H1 (cell line): ENCODE data around the gene TPH2. TPM values are rescaled to one million over a fixed set of nuclear protein-coding genes. Genes with fewer than 3 reads are reported as not detected.

Experiments used
- CTCF ChIA-PET: fragments of 300-600 bp; sonication (Branson Sonifier 250); formaldehyde crosslinking; loops from one replicate; lab custom pipeline; 2021; ENCODE audit not compliant: partially characterized antibody; lab: Charles Lee
- POLR2A ChIA-PET: fragments of 300-600 bp; sonication (Branson Sonifier 250); formaldehyde crosslinking; loops from one replicate; lab custom pipeline; 2021; ENCODE audit warnings: inconsistent platforms; ENCODE audit not compliant: partially characterized antibody; lab: Charles Lee
- DNase-seq, 2 experiments: peaks; one replicate each; pipeline versions ENCODE4 v3.0.0 to v3.0.0-alpha.2; 2010 to 2022; ENCODE audit warnings: low spot score in 2 of 2, low read depth in 1 of 2, mixed read lengths in 1 of 2
- FAIRE-seq: peaks from 2 replicates; lab custom pipeline; 2011; peaks lifted over from hg19 to GRCh38; lab: Jason Lieb, UNC
- H2AFZ ChIP-seq: 2 replicates; pipeline ENCODE4 v1.8.1; 2012; ENCODE audit warnings: low read length, inconsistent platforms
- H2AK5ac ChIP-seq: 2 replicates; pipeline ENCODE4 v1.6.1; 2013; ENCODE audit warnings: low read depth, low read length
- H2BK120ac ChIP-seq: replicated peaks from 2 replicates; pipeline ENCODE3; 2013; ENCODE audit warnings: low read depth, low read length, inconsistent platforms
- H2BK12ac ChIP-seq: 2 replicates; pipeline ENCODE4 v1.6.1; 2013; ENCODE audit warnings: low read depth, low read length
- H2BK15ac ChIP-seq: 2 replicates; pipeline ENCODE4 v1.6.1; 2013; ENCODE audit warnings: low read length
- H2BK20ac ChIP-seq: 2 replicates; pipeline ENCODE4 v1.6.1; 2013; ENCODE audit warnings: low read length
- H2BK5ac ChIP-seq: 2 replicates; pipeline ENCODE4 v1.6.1; 2013; ENCODE audit warnings: low read depth, low read length
- H3K14ac ChIP-seq: 2 replicates; pipeline ENCODE4 v1.6.1; 2013; ENCODE audit warnings: inconsistent platforms; ENCODE audit not compliant: insufficient read length
- H3K18ac ChIP-seq: 2 replicates; pipeline ENCODE4 v1.6.1; 2013; ENCODE audit warnings: low read length; ENCODE audit errors: extremely low read depth
- H3K23ac ChIP-seq: 2 replicates; pipeline ENCODE4 v1.6.1; 2013; ENCODE audit warnings: inconsistent platforms; ENCODE audit not compliant: insufficient read length
- H3K23me2 ChIP-seq: 2 replicates; pipeline ENCODE4 v1.6.1; 2013; ENCODE audit warnings: low read depth, low read length
- H3K27ac ChIP-seq: 2 replicates; pipeline ENCODE4 v1.6.1; 2011; ENCODE audit warnings: low read depth, low read length, inconsistent platforms
- H3K27me3 ChIP-seq, 4 experiments: replicated peaks in 1 of 4; 1 replicate in 1 of 4; 2 replicates in 3 of 4; pipeline versions ENCODE4 v1.6.1 to v1.8.1; 2011 to 2013; ENCODE audit warnings: low read length in 3 of 4, mild to moderate bottlenecking in 3 of 4, inconsistent platforms in 2 of 4, mixed read lengths in 2 of 4, moderate library complexity in 1 of 4; ENCODE audit not compliant: control insufficient read depth in 3 of 4, insufficient read depth in 3 of 4; ENCODE audit errors: extremely low read depth in 1 of 4
- H3K36me3 ChIP-seq, 4 experiments: 2 replicates each; pipeline versions ENCODE4 v1.6.1 to v1.8.1; 2011 to 2013; ENCODE audit warnings: mild to moderate bottlenecking in 4 of 4, low read length in 3 of 4, moderate library complexity in 2 of 4, control low read depth in 1 of 4, inconsistent platforms in 1 of 4; ENCODE audit not compliant: insufficient read depth in 4 of 4, control insufficient read depth in 2 of 4
- H3K4ac ChIP-seq: replicated peaks from 2 replicates; pipeline ENCODE3; 2013; ENCODE audit warnings: low read length, low read depth, mixed read lengths, inconsistent platforms; ENCODE audit not compliant: insufficient read length
- H3K4me1 ChIP-seq, 4 experiments: replicated peaks in 1 of 4; 1 replicate in 1 of 4; 2 replicates in 3 of 4; pipeline versions ENCODE4 v1.6.1 to v1.8.1; 2011 to 2013; ENCODE audit warnings: low read length in 3 of 4, inconsistent platforms in 2 of 4, mixed read lengths in 1 of 4; ENCODE audit not compliant: insufficient read depth in 4 of 4, control insufficient read depth in 3 of 4
- H3K4me2 ChIP-seq, 2 experiments: 2 replicates each; pipeline versions ENCODE4 v1.6.1 to v1.8.1; 2011 to 2013; ENCODE audit warnings: low read depth in 2 of 2, low read length in 2 of 2, control low read depth in 1 of 2, inconsistent platforms in 1 of 2, mild to moderate bottlenecking in 1 of 2; ENCODE audit not compliant: insufficient read depth in 1 of 2
- H3K4me3 ChIP-seq, 4 experiments: fragments of 200-600, 300-600 bp in 1 of 4; sonication (generic), shearing (Covaris generic), sonication (Bioruptor Twin) in 1 of 4; 2 replicates each; pipeline versions ENCODE4 v1.5.1 to v1.8.1; 2011 to 2016; ENCODE audit warnings: low read length in 4 of 4, low read depth in 3 of 4, control low read depth in 2 of 4, inconsistent platforms in 2 of 4, mild to moderate bottlenecking in 2 of 4, mixed read lengths in 1 of 4, moderate library complexity in 1 of 4; ENCODE audit not compliant: insufficient read depth in 2 of 4; ENCODE audit errors: extremely low read depth in 1 of 4
- H3K56ac ChIP-seq: replicated peaks from 2 replicates; pipeline ENCODE3; 2013; ENCODE audit warnings: low read depth, mild to moderate bottlenecking, mixed read lengths, low read length, inconsistent platforms; ENCODE audit not compliant: insufficient read length
- H3K79me1 ChIP-seq: 2 replicates; pipeline ENCODE4 v1.6.1; 2013; ENCODE audit warnings: low read depth, low read length, control low read depth
- H3K79me2 ChIP-seq, 2 experiments: 2 replicates each; pipeline versions ENCODE4 v1.6.1 to v1.8.1; 2012 to 2013; ENCODE audit warnings: low read length in 2 of 2, mild to moderate bottlenecking in 2 of 2, inconsistent platforms in 1 of 2; ENCODE audit not compliant: insufficient read depth in 2 of 2, control insufficient read depth in 1 of 2
- H3K9ac ChIP-seq, 4 experiments: replicated peaks in 1 of 4; 1 replicate in 1 of 4; 2 replicates in 3 of 4; pipeline versions ENCODE4 v1.6.1 to v1.8.1; 2011 to 2013; ENCODE audit warnings: low read depth in 3 of 4, low read length in 3 of 4, control low read depth in 2 of 4, mild to moderate bottlenecking in 2 of 4, moderate library complexity in 2 of 4, inconsistent platforms in 1 of 4; ENCODE audit errors: extremely low read depth in 1 of 4
- H3K9me3 ChIP-seq, 2 experiments: 2 replicates each; pipeline versions ENCODE4 v1.6.1 to v1.8.1; 2012 to 2013; ENCODE audit warnings: mild to moderate bottlenecking in 2 of 2, moderate library complexity in 2 of 2, control low read depth in 1 of 2, inconsistent platforms in 1 of 2, low read depth in 1 of 2, low read length in 1 of 2, mixed read lengths in 1 of 2; ENCODE audit not compliant: insufficient read depth in 2 of 2
- H4K20me1 ChIP-seq, 2 experiments: replicated peaks in 1 of 2; 2 replicates each; pipeline versions ENCODE3 to v1.8.1; 2011 to 2013; ENCODE audit warnings: inconsistent platforms in 2 of 2, low read length in 2 of 2, mild to moderate bottlenecking in 1 of 2; ENCODE audit not compliant: insufficient read depth in 2 of 2, control insufficient read depth in 1 of 2
- H4K5ac ChIP-seq: 2 replicates; pipeline ENCODE4 v1.6.1; 2013; ENCODE audit warnings: low read length, low read depth, mixed read lengths, inconsistent platforms; ENCODE audit not compliant: insufficient read length
- H4K8ac ChIP-seq: 2 replicates; pipeline ENCODE4 v1.8.0; 2013; ENCODE audit warnings: mild to moderate bottlenecking, moderate library complexity, low read length, inconsistent platforms; ENCODE audit not compliant: insufficient read depth; ENCODE audit errors: extremely low read depth
- H4K91ac ChIP-seq: replicated peaks from 2 replicates; pipeline ENCODE3; 2013; ENCODE audit warnings: low read length, mixed read lengths, inconsistent platforms; ENCODE audit not compliant: insufficient read length
- SIX5 ChIP-seq: IDR thresholded peaks from 2 replicates; pipeline ENCODE4 v1.6.1; 2011; ENCODE audit warnings: mild to moderate bottlenecking, low read depth, low read length
- WGBS, 2 experiments: shearing (Covaris generic) in 1 of 2; methylation state at CpG; one replicate each; pipeline versions ENCODE4 v1.1.6 to v1.1.7; 2013 to 2015; ENCODE audit warnings: low lambda C conversion rate in 2 of 2, mixed read lengths in 2 of 2, inconsistent platforms in 1 of 2, low coverage in 1 of 2, missing lambda C conversion rate in 1 of 2; ENCODE audit not compliant: insufficient replicate concordance in 2 of 2, insufficient coverage in 1 of 2, insufficient read length in 1 of 2; ENCODE audit errors: extremely low coverage in 1 of 2, missing lambda C conversion rate in 1 of 2; 5-methylcytosine and 5-hydroxymethylcytosine counted together
- polyA plus RNA-seq, 7 experiments: library from polyadenylated mRNA; depleted of rRNA in 3 of 7; stranded (reverse) in 5 of 7; unstranded in 2 of 7; fragments of >200 nt in 5 of 7; fragments of 200-250 nt in 2 of 7; gene quantifications; 1 replicate in 5 of 7; 2 replicates in 1 of 7; 4 replicates in 1 of 7; pipeline versions ENCODE4 v1.2.1 to v1.2.3, GENCODE V29; 2011 to 2013; ENCODE audit warnings: missing spikeins in 2 of 7, mixed read lengths in 2 of 7
- total RNA-seq: library from RNA; stranded (reverse); fragmentation: NEBNext Ultra II Directional; extraction: Animal tissue kit (Norgen Biotek cat#: 25700); gene quantifications from 2 replicates; pipeline ENCODE4 v1.2.1, GENCODE V29; 2021
- TF ChIP-seq, protein P1 (sequence below): IDR thresholded peaks from 2 replicates; pipeline ENCODE4 v1.6.1; 2012; ENCODE audit warnings: inconsistent platforms

Gene TPH2
- total and polyA plus RNA-seq, 2 of the 8 experiments (the other 6 are each of a cell fraction or from before 2014, with no cell fraction given): 0.57 to 1.1 TPM

DNA sequence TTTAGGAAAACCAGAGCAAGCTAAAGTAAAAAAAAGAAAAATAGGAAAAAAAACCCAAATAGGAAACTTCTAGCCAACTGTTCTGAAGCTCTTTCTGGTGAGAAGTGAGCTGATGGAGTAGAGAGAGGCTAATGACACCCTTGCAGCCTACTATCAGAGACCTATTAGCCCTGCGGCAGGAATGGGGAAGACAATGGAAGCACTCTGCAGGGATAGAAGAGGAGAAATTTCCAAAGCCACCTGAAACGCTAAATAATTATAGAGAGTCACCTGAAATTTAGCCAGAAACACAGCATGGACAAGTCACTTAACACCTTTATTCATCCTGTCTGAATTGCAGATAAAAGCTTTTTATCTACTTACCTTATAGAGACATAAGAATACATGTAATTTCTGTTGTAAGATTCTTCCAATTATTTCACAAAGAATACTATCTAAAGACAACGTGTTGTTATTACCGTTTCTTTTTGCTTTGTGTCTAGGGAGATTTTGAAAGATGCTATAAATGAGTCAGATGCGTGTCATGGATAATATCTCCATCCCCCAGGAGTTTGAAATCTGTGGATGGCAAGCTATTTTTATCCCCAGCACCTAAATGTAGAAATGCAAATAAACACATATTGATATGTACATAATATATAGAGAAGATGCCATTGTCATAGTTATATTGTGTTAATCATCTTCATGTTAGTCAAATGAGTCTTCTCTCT is 138.6 kb downstream of the TPH2 start:
- CTCF ChIA-PET: interaction anchor here (0.5 to 1.2 kb wide), 5 partner anchors 14 to 856 kb away, joined by 3 to 7 read pairs (median 3); no protein-coding TSS in a partner anchor
- H2BK5ac ChIP-seq: no peak overlapping the region
- no peaks in the 10 kb centered on the region for H3K79me2 ChIP-seq
- no peaks in the 10 kb centered on the region for H3K9me3 ChIP-seq
- no peak overlapping the region for H3K14ac ChIP-seq
- H3K9ac ChIP-seq: no peak overlapping the region
- no peak overlapping the region for H3K4me2 ChIP-seq
- H3K4me1 ChIP-seq: no peaks in the 10 kb centered on the region
- H3K4ac ChIP-seq: no peak overlapping the region
- H2AFZ ChIP-seq: 0 out of 2 replicates have a peak overlapping the region, but pooled peaks have one; percentile 64
- no peak overlapping the region for H3K23ac ChIP-seq
- H3K23me2 ChIP-seq: no peaks in the 10 kb centered on the region
- no peak overlapping the region for H2BK15ac ChIP-seq
- H3K79me1 ChIP-seq: no peaks in the 10 kb centered on the region
- no peaks in the 10 kb centered on the region for H3K27me3 ChIP-seq
- no peak overlapping the region for H3K56ac ChIP-seq
- H2BK20ac ChIP-seq: no peak overlapping the region
- H2BK12ac ChIP-seq: no peak overlapping the region
- H4K20me1 ChIP-seq: no peaks in the 10 kb centered on the region
- no peak overlapping the region for H2AK5ac ChIP-seq
- no peaks in the 10 kb centered on the region for H3K36me3 ChIP-seq
- FAIRE-seq (no peak), DNase-seq (no peak)
- no peak overlapping the region for H4K8ac ChIP-seq
- no peak overlapping the region for H4K5ac ChIP-seq
- no peak overlapping the region for H2BK120ac ChIP-seq
- H4K91ac ChIP-seq: no peak overlapping the region
- no peak overlapping the region for H3K18ac ChIP-seq
- 89% methylated on average over 5 of the region's 5 CpGs; no CpG with 5 or more reads in 1 of the 2 experiments for WGBS, 2 experiments
- H3K4me3 ChIP-seq: no peak overlapping the region
- no peak overlapping the region for H3K27ac ChIP-seq
- POLR2A ChIA-PET: no interaction called here
- TF ChIP-seq, protein P1, sequence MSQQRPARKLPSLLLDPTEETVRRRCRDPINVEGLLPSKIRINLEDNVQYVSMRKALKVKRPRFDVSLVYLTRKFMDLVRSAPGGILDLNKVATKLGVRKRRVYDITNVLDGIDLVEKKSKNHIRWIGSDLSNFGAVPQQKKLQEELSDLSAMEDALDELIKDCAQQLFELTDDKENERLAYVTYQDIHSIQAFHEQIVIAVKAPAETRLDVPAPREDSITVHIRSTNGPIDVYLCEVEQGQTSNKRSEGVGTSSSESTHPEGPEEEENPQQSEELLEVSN: no peak
- no peak for TF ChIP-seq SIX5
